Lower leg skin (tissue), 3 donors: ENCODE results near the gene DDO.

Experiments used
- CTCF ChIP-seq, 3 donors: fragments of 450-650 bp; IDR thresholded peaks; one replicate each; pipeline ENCODE4 v1.5.1; 2016; ENCODE audit warnings: antibody characterized with exemption in 3 of 3, mild to moderate bottlenecking in 3 of 3, moderate library complexity in 2 of 3
- POLR2A ChIP-seq, 2 donors: fragments of 450-650 bp; IDR thresholded peaks; one replicate each; pipeline ENCODE4 v1.6.1; 2016 to 2017; ENCODE audit warnings: antibody characterized with exemption in 2 of 2, mild to moderate bottlenecking in 1 of 2, moderate library complexity in 1 of 2

- TF ChIP-seq CTCF (IDR thresholded peaks at IDR 0.05) (no peak), POLR2A (IDR thresholded peaks at IDR 0.05) (no peak)
These were observed 34.1 kb upstream of the DDO start for GRCh38 chr6:110449541-110449895.
